ENCODE results near the gene RAB30. TPM values are rescaled to one million over a fixed set of nuclear protein-coding genes. Genes with fewer than 3 reads are reported as not detected.

RAB30 gene
- total and polyA plus RNA-seq, 12 donors: 2.5 to 29.4 (median 21.7) TPM

- Histone ChIP-seq H3K4me1 (peaks cover 0 to 87% (median 61%) of the 10 kb centered on the region in 9 donors), H3K36me3 (peaks cover 0 to 30% (median 0%) of the 10 kb centered on the region in 9 donors), H3K9me3 (no peaks in the 10 kb centered on the region), H3K27ac (peak overlapping the region in 6 of 10 donors; percentile 9 to 78 (median 50)), H3K27me3 (no peaks in the 10 kb centered on the region), H3K4me3 (no peak overlapping the region)
- WGBS, 2 donors: 61 to 78% methylated on average over 2 of the region's 2 CpGs
- DNase-seq (no peak), ATAC-seq (no peak)
- TF ChIP-seq CTCF (IDR thresholded peaks at IDR 0.05): no peak
- intact Hi-C loops (cut with DNase I): loop anchor here in 2 of 10 donors (5.0 kb wide), 2 partner anchors 77 to 162 kb away; partner anchors contain the start of genes RAB30 (in 2 of the 2) and PCF11 (in 1 of the 2)
Observed at GRCh38 chr11:82995235-82995634, 76.5 kb downstream of the RAB30 start.

- H3K4me3 ChIP-seq: no peak overlapping the region
- ATAC-seq (no peak), DNase-seq (no peak)
- H3K27ac ChIP-seq: peak overlapping the region in 2 of 10 donors; percentile 0 to 78
- 91 to 94% methylated on average over 3 of the region's 3 CpGs for WGBS, 2 donors
- no peak for TF ChIP-seq CTCF (IDR thresholded peaks at IDR 0.05)
- H3K27me3 ChIP-seq: no peaks in the 10 kb centered on the region
- H3K36me3 ChIP-seq: peaks cover 0 to 30% (median 0%) of the 10 kb centered on the region in 9 donors
- intact Hi-C loops (cut with DNase I): loop anchor here in 4 of 10 donors (5.0 kb wide), 2 partner anchors 78 to 163 kb away; partner anchors contain the start of genes RAB30 (in 4 of the 4) and PCF11 (in 1 of the 4)
- no peaks in the 10 kb centered on the region for H3K9me3 ChIP-seq
- peaks cover 0 to 87% (median 63%) of the 10 kb centered on the region in 9 donors for H3K4me1 ChIP-seq
Observed at GRCh38 chr11:82994604-82995230, 77.0 kb downstream of the RAB30 start.

- TF ChIP-seq CTCF (IDR thresholded peaks at IDR 0.05): no peak
- no peaks in the 10 kb centered on the region for H3K9me3 ChIP-seq
- no peak overlapping the region for H3K4me3 ChIP-seq
- peak in 1 of 2 donors; percentile 55 for DNase-seq
- peaks cover 0 to 82% (median 50%) of the 10 kb centered on the region in 9 donors for H3K4me1 ChIP-seq
- H3K27me3 ChIP-seq: no peaks in the 10 kb centered on the region
- H3K36me3 ChIP-seq: peaks cover 0 to 39% (median 0%) of the 10 kb centered on the region in 9 donors
- intact Hi-C loops (cut with DNase I): loop anchor here in 2 of 10 donors (5.0 kb wide), 1 partner anchor 80 kb away; the partner anchor contains the start of gene RAB30 (in 2 of the 2)
- H3K27ac ChIP-seq: peak overlapping the region in 6 of 10 donors; percentile 50 to 77 (median 62)
- peak; percentile 71 to 94 (median 88) for ATAC-seq
- WGBS, 2 donors: 47 to 49% methylated on average over 1 of the region's 1 CpG
Observed at GRCh38 chr11:82992223-82992622, 79.5 kb downstream of the RAB30 start.

- Histone ChIP-seq H3K27me3 (no peaks in the 10 kb centered on the region), H3K36me3 (peaks cover 0 to 51% (median 11%) of the 10 kb centered on the region in 9 donors), H3K4me1 (peaks cover 0 to 66% (median 31%) of the 10 kb centered on the region in 9 donors), H3K27ac (peak overlapping the region in 3 of 10 donors; percentile 10 to 54 (median 32)), H3K4me3 (no peak overlapping the region), H3K9me3 (no peaks in the 10 kb centered on the region)
- no peak for TF ChIP-seq CTCF (IDR thresholded peaks at IDR 0.05)
- ATAC-seq: no peak
- WGBS, 2 donors: 83 to 85% methylated on average over 9 of the region's 9 CpGs
- intact Hi-C loops (cut with DNase I): loop anchor here in 4 of 10 donors (5.0 to 10.0 kb wide), 4 partner anchors 45 to 175 kb away; partner anchors contain the start of genes RAB30 (in 2 of the 4), DDIAS (in 1 of the 4) and PRCP (in 1 of the 4)
- no peak for DNase-seq
Observed at GRCh38 chr11:82989628-82990404, 81.9 kb downstream of the RAB30 start.

Measured in heart right ventricle (tissue), 16 donors.